PFSK-1 (cell line): Measurements from ENCODE around the gene BTG2.

Experiments used
- POLR2AphosphoS5 ChIP-seq: IDR thresholded peaks from 2 replicates; pipeline ENCODE4 v1.6.1; 2012; ENCODE audit warnings: low read depth, mild to moderate bottlenecking, control low read depth, low read length, moderate library complexity
- REST ChIP-seq, 2 experiments: IDR thresholded peaks; 2 replicates each; pipeline versions ENCODE4 v1.6.1 to v1.8.0; 2011 to 2012; ENCODE audit warnings: low read depth in 2 of 2, low read length in 2 of 2, control low read depth in 1 of 2, inconsistent platforms in 1 of 2, mild to moderate bottlenecking in 1 of 2, moderate library complexity in 1 of 2; ENCODE audit not compliant: insufficient read depth in 1 of 2
- TAF1 ChIP-seq: IDR thresholded peaks from 2 replicates; pipeline ENCODE4 v1.6.1; 2012; ENCODE audit warnings: low read length, control low read depth, borderline replicate concordance; ENCODE audit not compliant: insufficient read depth

DNA sequence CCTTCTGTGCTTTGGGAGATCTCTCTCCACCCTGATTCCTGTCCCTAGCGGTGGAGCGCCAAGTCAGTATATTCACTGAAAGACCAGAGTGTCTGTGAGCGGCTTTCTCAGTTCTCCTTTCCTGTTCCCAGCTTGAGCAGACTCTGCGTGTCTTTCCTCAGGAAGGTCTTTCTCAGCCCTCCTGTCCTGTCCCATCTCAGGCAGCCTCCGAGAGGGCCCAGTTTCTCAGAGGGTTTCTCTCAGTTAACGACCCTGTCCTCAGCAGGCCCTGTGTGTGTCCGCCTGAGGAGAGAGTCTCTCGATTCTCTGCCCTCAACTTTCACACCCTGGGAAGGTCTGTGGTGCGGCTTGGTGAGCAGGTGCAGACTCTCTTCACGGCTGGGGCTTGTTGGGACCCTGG lies 41.8 kb upstream of the BTG2 start:
- TF ChIP-seq POLR2AphosphoS5 (no peak), REST (IDR thresholded peaks at IDR 0.05; ENCODE audit: insufficient read depth in 1 of 2, low read depth in 2 of 2, low read length in 2 of 2) (no peak), TAF1 (no peak)
